GM18951 (cell line): Measurements from ENCODE around the gene DPF3.

Experiments
- POLR2A ChIP-seq: IDR thresholded peaks from 4 replicates; pipeline ENCODE4 v1.6.1; 2011; ENCODE audit warnings: mild to moderate bottlenecking; ENCODE audit not compliant: insufficient read length, insufficient read depth; ENCODE audit errors: extremely low read depth
- in situ Hi-C: fragments of 300-500 bp; cut with MboI; formaldehyde crosslinking; loops from one replicate; pipeline ENCODE4 v1.12.0; 2022; ENCODE audit warnings: low sequenced_read_pairs, mixed read lengths, inconsistent platforms; ENCODE audit not compliant: unreplicated experiment

Gene DPF3

GRCh38 chr14:72665259-72665658, 228.6 kb downstream of the DPF3 start:
- TF ChIP-seq POLR2A: no peak
- in situ Hi-C loops: no loop called here

DNA sequence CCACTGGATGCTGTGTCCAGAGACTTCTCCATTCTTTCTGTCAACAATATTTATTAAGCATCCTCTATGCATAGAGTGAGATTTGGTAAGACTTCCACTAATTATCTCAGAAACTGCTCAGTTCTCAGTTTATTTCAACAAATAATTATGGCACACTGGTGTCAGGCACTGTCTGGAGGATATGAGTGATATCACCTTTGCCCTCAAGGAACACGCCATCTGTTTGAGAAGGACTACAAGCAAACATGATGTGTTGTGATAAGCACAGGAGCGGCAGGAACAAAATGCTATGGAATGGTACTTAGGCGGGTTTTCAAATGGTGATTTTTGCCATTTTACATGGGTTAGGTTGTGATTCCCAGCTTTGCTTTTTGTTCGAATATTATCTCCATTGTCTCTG, 229.2 kb downstream of the DPF3 start:
- no peak for TF ChIP-seq POLR2A
- in situ Hi-C loops: no loop called here

GRCh38 chr14:72663956-72664650, 229.8 kb downstream of the DPF3 start:
- TF ChIP-seq POLR2A: no peak
- in situ Hi-C loops: no loop called here

DNA sequence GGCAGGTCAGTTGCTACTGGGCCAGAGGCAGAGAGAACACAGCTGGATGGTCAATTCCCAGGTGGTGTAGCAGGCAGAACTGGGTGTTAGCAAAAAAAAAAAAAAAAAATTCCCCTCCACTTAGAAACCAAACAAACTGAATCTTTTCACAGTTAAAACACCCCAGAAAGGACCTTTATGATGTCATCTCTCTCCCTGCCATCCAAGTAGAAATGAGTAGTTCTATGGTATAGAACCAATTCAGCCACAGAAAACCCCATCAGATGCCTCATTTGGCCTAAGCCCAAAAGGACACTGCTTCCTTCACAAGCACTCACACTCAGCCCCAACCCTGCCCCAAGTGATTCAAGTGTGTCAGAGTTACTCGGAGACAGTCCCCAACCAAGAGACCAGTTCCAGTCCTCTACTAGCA, 230.8 kb downstream of the DPF3 start:
- TF ChIP-seq POLR2A: no peak
- in situ Hi-C loops: no loop called here

DNA sequence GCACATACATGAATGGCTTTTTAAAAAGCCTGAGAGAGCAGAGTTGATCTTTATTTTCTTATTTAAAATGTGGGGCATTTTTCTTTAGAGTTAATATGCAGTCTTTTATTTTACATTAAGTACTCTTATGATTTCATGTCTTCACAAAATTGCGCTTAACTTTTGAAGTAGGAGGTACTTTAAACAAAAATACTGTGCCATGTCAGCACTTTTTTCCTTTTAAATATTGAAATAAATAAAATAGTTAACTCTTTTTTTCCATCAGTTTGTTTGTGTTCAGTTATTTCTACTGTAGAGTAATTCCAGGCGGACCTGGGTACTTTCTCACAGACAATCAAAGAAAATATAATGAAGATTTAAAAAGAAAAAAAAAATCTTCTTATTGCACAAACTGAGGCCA, 231.7 kb downstream of the DPF3 start:
- in situ Hi-C loops: no loop called here
- no peak for TF ChIP-seq POLR2A

DNA sequence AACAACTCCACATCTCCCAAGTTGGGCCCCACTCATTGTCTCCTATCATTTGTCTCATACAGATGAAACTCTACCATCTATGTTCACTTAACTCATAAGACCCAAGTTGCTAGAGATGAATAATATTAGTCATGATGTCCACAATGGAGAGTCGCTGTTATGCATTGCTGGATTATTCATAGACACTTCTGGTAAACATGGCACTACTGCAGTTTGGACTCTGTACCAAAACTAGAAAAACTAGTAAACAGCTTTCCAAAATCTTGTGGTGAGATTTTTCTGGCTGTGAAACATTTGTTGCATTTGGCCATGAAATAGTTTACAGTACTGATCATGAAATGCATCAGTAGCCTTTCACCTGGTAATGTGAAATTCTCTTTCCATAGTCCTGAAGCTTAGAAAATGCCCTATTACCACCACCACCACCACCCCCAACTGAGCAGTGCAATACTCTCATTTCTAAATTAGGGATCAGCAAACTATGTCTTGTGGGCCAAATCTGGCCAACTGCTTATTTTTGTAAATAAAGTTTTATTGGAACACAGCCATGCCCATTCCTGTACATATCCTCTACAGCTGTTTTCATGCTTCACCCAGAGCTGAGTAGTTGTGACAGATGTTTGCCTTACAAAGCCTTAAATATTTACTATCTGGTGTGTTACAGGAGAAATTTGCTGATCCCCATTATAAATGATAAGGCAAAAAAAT, 236.5 kb downstream of the DPF3 start:
- in situ Hi-C loops: no loop called here
- TF ChIP-seq POLR2A: no peak

DNA sequence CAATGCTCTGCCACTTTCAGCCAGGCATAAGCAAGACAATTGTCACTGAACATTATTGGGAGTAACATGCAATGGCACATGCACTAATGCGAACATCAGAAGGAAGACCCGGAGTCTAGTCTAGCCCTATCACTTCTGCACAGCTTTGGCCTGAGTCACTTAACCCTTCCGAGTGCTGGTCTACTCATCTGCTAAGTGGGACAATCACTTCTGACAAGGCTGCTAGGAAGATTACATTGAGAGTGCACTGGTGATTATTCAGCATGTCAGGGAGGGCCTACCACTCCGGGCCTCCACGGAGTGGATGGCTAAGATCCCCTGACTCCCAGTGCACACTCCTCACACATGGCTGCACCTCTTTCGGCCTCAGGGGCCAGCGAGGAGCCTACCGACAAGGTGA, 240.9 kb downstream of the DPF3 start:
- in situ Hi-C loops: no loop called here
- TF ChIP-seq POLR2A: no peak

- no peak for TF ChIP-seq POLR2A
- in situ Hi-C loops: no loop called here
These were observed 241.7 kb downstream of the DPF3 start for GRCh38 chr14:72652179-72652578.

- in situ Hi-C loops: no loop called here
- TF ChIP-seq POLR2A: no peak
These were observed 242.2 kb downstream of the DPF3 start for GRCh38 chr14:72651714-72652113.

DNA sequence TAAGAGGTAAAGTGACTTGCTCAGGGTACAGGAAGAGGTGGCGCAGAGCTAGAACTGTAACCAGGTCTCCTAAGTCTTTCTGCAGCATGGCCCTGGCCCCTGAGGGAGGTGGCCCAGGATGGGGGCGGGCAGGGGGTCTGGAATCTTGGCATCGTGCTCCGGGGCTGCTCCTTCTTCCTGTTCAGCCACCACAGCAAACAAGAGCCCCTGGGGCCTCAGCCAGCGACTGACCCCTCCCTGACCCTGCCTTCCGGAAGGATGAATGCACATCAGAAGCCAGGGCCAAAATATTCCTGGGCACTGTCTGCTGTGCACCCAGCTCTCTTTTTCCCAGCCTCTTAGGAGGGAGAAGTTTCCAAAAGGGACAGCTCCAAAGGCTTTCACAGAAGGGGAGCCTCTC, 242.8 kb downstream of the DPF3 start:
- no peak for TF ChIP-seq POLR2A
- in situ Hi-C loops: no loop called here

GRCh38 chr14:72649603-72650227, 244.2 kb downstream of the DPF3 start:
- in situ Hi-C loops: no loop called here
- TF ChIP-seq POLR2A: no peak

- TF ChIP-seq POLR2A: no peak
- in situ Hi-C loops: no loop called here
These were observed 246.1 kb downstream of the DPF3 start for GRCh38 chr14:72647782-72648181.

DNA sequence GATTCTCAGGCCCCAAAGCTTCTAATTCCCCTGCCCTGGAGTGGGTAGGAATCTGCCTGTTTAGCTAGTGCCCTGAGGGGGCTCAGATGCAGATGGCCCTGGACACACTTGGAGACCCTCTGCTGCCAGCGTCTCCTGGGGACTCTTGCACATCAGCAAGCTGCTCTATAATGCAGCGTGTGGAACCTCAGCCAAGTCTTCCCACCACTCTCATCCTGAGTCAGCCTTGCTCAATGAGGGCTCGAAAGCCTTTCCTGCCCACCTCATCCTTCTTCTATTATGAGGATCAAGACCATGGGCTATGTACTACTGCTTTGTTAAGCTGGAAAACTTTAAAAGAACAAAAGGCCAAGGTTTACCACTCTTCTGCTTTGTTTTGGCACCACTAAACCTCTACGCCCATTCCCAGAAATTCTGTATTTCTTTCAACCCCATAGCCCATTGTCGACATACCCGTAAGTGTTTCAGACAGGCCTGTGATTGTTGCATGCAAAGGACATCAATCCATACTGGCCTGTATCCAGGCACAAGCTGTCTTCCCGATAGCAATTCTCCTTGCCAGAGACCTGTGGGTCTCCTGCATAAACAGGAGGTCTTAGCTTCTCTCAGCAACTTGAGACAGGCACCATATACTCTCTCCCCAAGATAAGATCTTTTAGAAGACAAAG, 246.9 kb downstream of the DPF3 start:
- no peak for TF ChIP-seq POLR2A
- in situ Hi-C loops: no loop called here
